K562 (cell line): ENCODE results near the gene MCM5. TPM values are rescaled to one million over a fixed set of nuclear protein-coding genes. Genes with fewer than 3 reads are reported as not detected.
A peak's percentile ranks its signal among the peaks of the same experiment; 100 is the strongest.

Experiments
- ATAC-seq: fragments of 200-7000 bp; cut with Tn5 transposase; 3 replicates; pipeline ENCODE4 v1.9.1; 2020; ENCODE audit warnings: moderate library complexity
- BruUV-seq: library from RNA; stranded (reverse); fragments of 400-500 nt; replicated peaks from 2 replicates; lab custom pipeline; 2021; lab: Mats Ljungman, UMichigan
- CTCF ChIA-PET: fragments of 300-600 bp; formaldehyde crosslinking; extraction: SDS; loops from one replicate; lab custom pipeline; 2021; ENCODE audit warnings: low intra/inter-chr PET ratio; lab: Yijun Ruan, JAX
- POLR2A ChIA-PET: fragments of 300-600, 350-650 bp; sonication (Branson Sonifier 250); formaldehyde crosslinking; extraction: SDS; loops from one replicate; lab custom pipeline; 2021; ENCODE audit warnings: antibody characterized with exemption, inconsistent platforms; lab: Yijun Ruan, JAX
- DNase-seq, 4 experiments: peaks; one replicate each; pipeline versions ENCODE4 v3.0.0 to v3.0.0-alpha.2; 2011 to 2018; ENCODE audit warnings: low spot score in 3 of 4, mixed read lengths in 3 of 4; ENCODE audit errors: extremely low read depth in 1 of 4
- FAIRE-seq: peaks from 2 replicates; lab custom pipeline; 2011; peaks lifted over from hg19 to GRCh38; lab: Jason Lieb, UNC
- H2AFZ ChIP-seq: 2 replicates; pipeline ENCODE4 v1.6.0; 2011; ENCODE audit warnings: low read depth, low read length, control low read depth, inconsistent platforms
- H3K27ac ChIP-seq: fragments of 200-600 bp; 3 replicates; pipeline ENCODE4 v1.8.0; 2011; ENCODE audit warnings: low read depth, mild to moderate bottlenecking, control low read depth, inconsistent platforms, low read length, moderate library complexity, mixed read lengths; ENCODE audit errors: extremely low read depth
- H3K27me3 ChIP-seq, 2 experiments: fragments of 300-600 bp in 1 of 2; 2 replicates in 1 of 2; 3 replicates in 1 of 2; pipeline versions ENCODE4 v1.6.0 to v1.8.0; 2011; ENCODE audit warnings: inconsistent platforms in 2 of 2, low read length in 2 of 2, mild to moderate bottlenecking in 1 of 2, mixed read lengths in 1 of 2, moderate library complexity in 1 of 2; ENCODE audit not compliant: control insufficient read depth in 2 of 2, insufficient read depth in 2 of 2
- H3K36me3 ChIP-seq: fragments of 300-600 bp; 3 replicates; pipeline ENCODE4 v1.8.0; 2011; ENCODE audit warnings: mild to moderate bottlenecking, low read length, inconsistent platforms; ENCODE audit not compliant: control insufficient read depth, insufficient read depth
- H3K4me1 ChIP-seq, 2 experiments: fragments of 200-600 bp in 1 of 2; replicated peaks in 1 of 2; 2 replicates in 1 of 2; 3 replicates in 1 of 2; pipeline versions ENCODE4 v1.5.1 to v1.8.0; 2011; ENCODE audit warnings: inconsistent platforms in 2 of 2, low read length in 2 of 2, mild to moderate bottlenecking in 1 of 2, mixed read lengths in 1 of 2, moderate library complexity in 1 of 2; ENCODE audit not compliant: control insufficient read depth in 2 of 2, insufficient read depth in 2 of 2
- H3K4me2 ChIP-seq: 2 replicates; pipeline ENCODE4 v1.6.1; 2011; ENCODE audit warnings: low read length, control low read depth, inconsistent platforms, mixed read lengths; ENCODE audit not compliant: insufficient read depth
- H3K4me3 ChIP-seq: fragments of 200-600 bp; sonication (generic), shearing (Covaris generic); 2 replicates; pipeline ENCODE4 v1.5.1; 2016; ENCODE audit warnings: control low read depth, inconsistent platforms
- H3K79me2 ChIP-seq: fragments of 200-600 bp; 3 replicates; pipeline ENCODE4 v1.8.0; 2011; ENCODE audit warnings: low read length, inconsistent platforms; ENCODE audit not compliant: control insufficient read depth, insufficient read depth
- H3K9ac ChIP-seq, 2 experiments: 2 replicates each; pipeline versions ENCODE4 v1.6.0 to v1.6.1; 2011; ENCODE audit warnings: low read depth in 2 of 2, low read length in 2 of 2, control low read depth in 1 of 2, inconsistent platforms in 1 of 2, mild to moderate bottlenecking in 1 of 2, mixed read lengths in 1 of 2; ENCODE audit not compliant: insufficient read depth in 1 of 2
- H3K9me1 ChIP-seq: one replicate; pipeline ENCODE4 v1.6.0; 2011; ENCODE audit warnings: inconsistent platforms, mild to moderate bottlenecking, low read length, moderate library complexity; ENCODE audit not compliant: control insufficient read depth, insufficient read depth
- H3K9me3 ChIP-seq: replicated peaks from 2 replicates; pipeline ENCODE4 v1.5.1; 2011; ENCODE audit warnings: low read depth, low read length, inconsistent platforms; ENCODE audit not compliant: control insufficient read depth, insufficient read depth
- H4K20me1 ChIP-seq: replicated peaks from 2 replicates; pipeline ENCODE4 v1.6.1; 2011; ENCODE audit warnings: low read length, inconsistent platforms, mixed read lengths; ENCODE audit not compliant: control insufficient read depth, insufficient read depth
- HDAC6 ChIP-seq: IDR thresholded peaks from 2 replicates; pipeline ENCODE4 v1.6.1; 2012; ENCODE audit warnings: low read depth, mild to moderate bottlenecking, control low read depth, inconsistent platforms, low read length, moderate library complexity
- HNRNPLL ChIP-seq: fragments of 200-400 bp; formaldehyde crosslinking; IDR thresholded peaks from 2 replicates; pipeline ENCODE4 v1.6.1; 2017; ENCODE audit warnings: low read length, low read depth, mild to moderate bottlenecking; ENCODE audit not compliant: poor library complexity, severe bottlenecking
- NR1H2 ChIP-seq: sonication (generic); formaldehyde crosslinking; IDR thresholded peaks from 2 replicates; pipeline ENCODE4 v1.4.0; 2020; ENCODE audit warnings: mild to moderate bottlenecking, missing genetic modification reagents
- POLR2G ChIP-seq: fragments of 200-400 bp; formaldehyde crosslinking; IDR thresholded peaks from 2 replicates; pipeline ENCODE4 v1.6.1; 2017; ENCODE audit warnings: low read depth, mild to moderate bottlenecking, antibody characterized with exemption, low read length, moderate library complexity
- TBP ChIP-seq: optimal IDR thresholded peaks from 2 replicates; pipeline ENCODE3; 2011; ENCODE audit warnings: low read depth, low read length, improper control_type of control experiment
- ZBTB17 ChIP-seq: fragments of 450-650 bp; formaldehyde crosslinking; IDR thresholded peaks from 2 replicates; pipeline ENCODE4 v1.4.0; 2020; ENCODE audit warnings: mild to moderate bottlenecking
- WGBS: fragments of 100-300 bp; shearing (Covaris generic); methylation state at CpG from one replicate; pipeline ENCODE4 v1.1.6; 2016; ENCODE audit warnings: low coverage, mixed read lengths; ENCODE audit not compliant: insufficient coverage; ENCODE audit errors: missing lambda C conversion rate; 5-methylcytosine and 5-hydroxymethylcytosine counted together
- in situ Hi-C: fragments of 300-500 bp; cut with MboI; formaldehyde crosslinking; loops from 4 replicates; pipeline ENCODE4 v1.15.0; 2018; ENCODE audit warnings: inconsistent platforms, mixed read lengths
- intact Hi-C: fragments of 100-400 bp; cut with micrococcal nuclease; formaldehyde crosslinking; loops from 2 replicates; pipeline ENCODE4 v1.14.2; 2022
- polyA plus RNA-seq, 8 experiments: library from polyadenylated mRNA; depleted of rRNA in 4 of 8; stranded (reverse) in 5 of 8; unstranded in 3 of 8; fragments of >200 nt; fragmentation: Nextera tagmentation in 2 of 8; fragmentation: Illumina TruSeq in 1 of 8; extraction: Ambion mirVana in 2 of 8; extraction: Trizol in 1 of 8; gene quantifications; 2 replicates each; pipeline versions ENCODE4 v1.2.1 to v1.2.3, GENCODE V29; 2011 to 2014; ENCODE audit warnings: inconsistent platforms in 1 of 8, missing spikeins in 1 of 8
- total RNA-seq, 7 experiments: library from RNA; depleted of rRNA in 6 of 7; stranded (reverse); fragments of >200 nt in 6 of 7; fragmentation: Illumina TruSeq in 2 of 7; extraction: Trizol in 2 of 7; gene quantifications; 2 replicates each; pipeline versions ENCODE4 v1.2.1 to v1.2.3, GENCODE V29; 2011 to 2021; ENCODE audit warnings: low replicate concordance in 1 of 7
- TF ChIP-seq, protein P1 (sequence below): fragments of 250-450 bp; sonication (Bioruptor Pico); IDR thresholded peaks from 2 replicates; pipeline ENCODE4 v1.8.0; 2021; ENCODE audit warnings: borderline replicate concordance, mild to moderate bottlenecking, moderate library complexity; ENCODE audit not compliant: poor library complexity, severe bottlenecking
- TF ChIP-seq, protein P2 (sequence below): fragments of 450-650 bp; IDR thresholded peaks from 2 replicates; pipeline ENCODE4 v1.6.1; 2016; ENCODE audit warnings: borderline replicate concordance

The MCM5 gene
- total and polyA plus RNA-seq, 9 of the 15 experiments (the other 6 are each of a cell fraction or from before 2014, with no cell fraction given) = 5.6 to 180 (median 66.1) TPM

- intact Hi-C loops (loop anchor here (10.0 kb wide), 1 partner anchor 49 kb away; no protein-coding TSS in a partner anchor), in situ Hi-C loops (no loop called here)
- Histone ChIP-seq H3K4me2 (no peak overlapping the region), H3K4me3 (no peak overlapping the region), H3K4me1 (peaks cover 9 to 32% of the 10 kb centered on the region in 2 experiments; a peak in 4 of 5 replicates), H3K9me1 (no peaks in the 10 kb centered on the region), H3K79me2 (peaks cover 38% of the 10 kb centered on the region), H3K27ac (no peak overlapping the region), H3K27me3 (no peaks in the 10 kb centered on the region), H3K9me3 (no peaks in the 10 kb centered on the region), H2AFZ (no peak overlapping the region), H3K9ac (peak overlapping the region in 1 of 2 experiments; percentile 24; a peak in 2 of 4 replicates), H4K20me1 (0 out of 2 replicates have a peak, but pooled peaks cover 4% of the 10 kb centered on the region), H3K36me3 (peaks cover 70% of the 10 kb centered on the region)
- whole genome bisulfite sequencing = 77% methylated on average over 5 of the region's 7 CpGs
- ATAC-seq (no peak), FAIRE-seq (no peak), DNase-seq (no peak)
- ChIA-PET CTCF (no interaction called here), POLR2A (interaction anchor here (0.5 to 3.1 kb wide), 6 partner anchors 9 to 48 kb away, joined by 3 to 11 read pairs (median 3); no protein-coding TSS in a partner anchor)
- BruUV-seq = no TSS peak
- no peak for TF ChIP-seq TBP
- TF ChIP-seq POLR2G = 0 out of 2 replicates have a peak, but pooled peaks have one; percentile 18
- no peak for TF ChIP-seq NR1H2 (CRISPR knock-in tag)
- TF ChIP-seq, all 486 proteins: peak for 1
Measured at GRCh38 chr22:35403356-35403755, 3.4 kb downstream of the MCM5 start.

- DNase-seq (no peak), ATAC-seq (no peak), FAIRE-seq (no peak)
- Histone ChIP-seq H3K27ac (no peak overlapping the region), H3K36me3 (peaks cover 75% of the 10 kb centered on the region), H3K9me1 (no peaks in the 10 kb centered on the region), H3K9ac (no peak overlapping the region), H3K4me3 (no peak overlapping the region), H4K20me1 (0 out of 2 replicates have a peak, but pooled peaks cover 4% of the 10 kb centered on the region), H3K79me2 (peaks cover 35% of the 10 kb centered on the region), H3K27me3 (no peaks in the 10 kb centered on the region), H2AFZ (no peak overlapping the region), H3K9me3 (no peaks in the 10 kb centered on the region), H3K4me2 (no peak overlapping the region), H3K4me1 (peaks cover 6 to 29% of the 10 kb centered on the region in 2 experiments; a peak in 4 of 5 replicates)
- intact Hi-C loops = loop anchor here (10.0 kb wide), 1 partner anchor 49 kb away; no protein-coding TSS in a partner anchor
- BruUV-seq = no TSS peak
- WGBS = 96% methylated on average over 5 of the region's 5 CpGs
- in situ Hi-C loops = no loop called here
- CTCF ChIA-PET = no interaction called here
- TF ChIP-seq, protein P1, sequence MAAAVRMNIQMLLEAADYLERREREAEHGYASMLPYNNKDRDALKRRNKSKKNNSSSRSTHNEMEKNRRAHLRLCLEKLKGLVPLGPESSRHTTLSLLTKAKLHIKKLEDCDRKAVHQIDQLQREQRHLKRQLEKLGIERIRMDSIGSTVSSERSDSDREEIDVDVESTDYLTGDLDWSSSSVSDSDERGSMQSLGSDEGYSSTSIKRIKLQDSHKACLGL (CRISPR knock-in tag) = no peak
- TF ChIP-seq HDAC6 (no peak), ZBTB17 (CRISPR knock-in tag) (no peak), HNRNPLL (no peak)
- TF ChIP-seq, protein P2, sequence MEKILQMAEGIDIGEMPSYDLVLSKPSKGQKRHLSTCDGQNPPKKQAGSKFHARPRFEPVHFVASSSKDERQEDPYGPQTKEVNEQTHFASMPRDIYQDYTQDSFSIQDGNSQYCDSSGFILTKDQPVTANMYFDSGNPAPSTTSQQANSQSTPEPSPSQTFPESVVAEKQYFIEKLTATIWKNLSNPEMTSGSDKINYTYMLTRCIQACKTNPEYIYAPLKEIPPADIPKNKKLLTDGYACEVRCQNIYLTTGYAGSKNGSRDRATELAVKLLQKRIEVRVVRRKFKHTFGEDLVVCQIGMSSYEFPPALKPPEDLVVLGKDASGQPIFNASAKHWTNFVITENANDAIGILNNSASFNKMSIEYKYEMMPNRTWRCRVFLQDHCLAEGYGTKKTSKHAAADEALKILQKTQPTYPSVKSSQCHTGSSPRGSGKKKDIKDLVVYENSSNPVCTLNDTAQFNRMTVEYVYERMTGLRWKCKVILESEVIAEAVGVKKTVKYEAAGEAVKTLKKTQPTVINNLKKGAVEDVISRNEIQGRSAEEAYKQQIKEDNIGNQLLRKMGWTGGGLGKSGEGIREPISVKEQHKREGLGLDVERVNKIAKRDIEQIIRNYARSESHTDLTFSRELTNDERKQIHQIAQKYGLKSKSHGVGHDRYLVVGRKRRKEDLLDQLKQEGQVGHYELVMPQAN = no peak
- POLR2A ChIA-PET = interaction anchor here (1.1 kb wide), 1 partner anchor 66 kb away, joined by 3 read pairs; no protein-coding TSS in a partner anchor
Measured at GRCh38 chr22:35404176-35404575, 4.2 kb downstream of the MCM5 start.
